ENCODE measurements around the gene ESR1. TPM values are rescaled to one million over a fixed set of nuclear protein-coding genes. Genes with fewer than 3 reads are reported as not detected.
A peak's percentile ranks its signal among the peaks of the same experiment; 100 is the strongest.

ESR1 gene
- under 0.01 TPM in 2 replicates for total RNA-seq

DNA sequence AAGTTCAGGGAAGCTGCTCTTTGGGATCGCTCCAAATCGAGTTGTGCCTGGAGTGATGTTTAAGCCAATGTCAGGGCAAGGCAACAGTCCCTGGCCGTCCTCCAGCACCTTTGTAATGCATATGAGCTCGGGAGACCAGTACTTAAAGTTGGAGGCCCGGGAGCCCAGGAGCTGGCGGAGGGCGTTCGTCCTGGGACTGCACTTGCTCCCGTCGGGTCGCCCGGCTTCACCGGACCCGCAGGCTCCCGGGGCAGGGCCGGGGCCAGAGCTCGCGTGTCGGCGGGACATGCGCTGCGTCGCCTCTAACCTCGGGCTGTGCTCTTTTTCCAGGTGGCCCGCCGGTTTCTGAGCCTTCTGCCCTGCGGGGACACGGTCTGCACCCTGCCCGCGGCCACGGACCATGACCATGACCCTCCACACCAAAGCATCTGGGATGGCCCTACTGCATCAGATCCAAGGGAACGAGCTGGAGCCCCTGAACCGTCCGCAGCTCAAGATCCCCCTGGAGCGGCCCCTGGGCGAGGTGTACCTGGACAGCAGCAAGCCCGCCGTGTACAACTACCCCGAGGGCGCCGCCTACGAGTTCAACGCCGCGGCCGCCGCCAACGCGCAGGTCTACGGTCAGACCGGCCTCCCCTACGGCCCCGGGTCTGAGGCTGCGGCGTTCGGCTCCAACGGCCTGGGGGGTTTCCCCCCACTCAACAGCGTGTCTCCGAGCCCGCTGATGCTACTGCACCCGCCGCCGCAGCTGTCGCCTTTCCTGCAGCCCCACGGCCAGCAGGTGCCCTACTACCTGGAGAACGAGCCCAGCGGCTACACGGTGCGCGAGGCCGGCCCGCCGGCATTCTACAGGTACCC is at the start of gene ESR1:
TSS of gene ESR1 (plus strand) at position 170 of the 858 bp plus-strand sequence. CDS start at position 401, 231 bp downstream.
- peak; percentile 8 for DNase-seq (ENCODE audit: low read depth)

DNA sequence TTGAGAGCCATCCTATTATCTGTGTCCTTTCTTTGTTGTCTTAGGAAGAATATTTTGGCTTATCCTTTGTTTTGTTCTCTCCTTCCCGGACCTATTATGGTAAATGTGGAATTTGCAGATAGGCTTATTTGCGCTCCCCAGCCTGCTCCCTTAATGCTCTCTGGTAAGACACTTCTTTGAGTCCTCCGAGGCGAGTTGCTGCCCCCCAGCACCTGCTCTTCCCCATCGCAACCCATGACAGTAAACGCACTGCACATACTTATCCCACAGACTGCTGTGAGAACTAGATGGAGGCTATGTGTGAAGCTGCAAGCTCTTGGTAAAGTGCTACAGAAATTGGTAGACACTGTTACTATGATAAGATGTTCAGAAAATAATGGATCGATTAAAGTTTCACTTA is 47.0 kb upstream of the ESR1 start:
- DNase-seq (ENCODE audit: low read depth), result no peak

DNA sequence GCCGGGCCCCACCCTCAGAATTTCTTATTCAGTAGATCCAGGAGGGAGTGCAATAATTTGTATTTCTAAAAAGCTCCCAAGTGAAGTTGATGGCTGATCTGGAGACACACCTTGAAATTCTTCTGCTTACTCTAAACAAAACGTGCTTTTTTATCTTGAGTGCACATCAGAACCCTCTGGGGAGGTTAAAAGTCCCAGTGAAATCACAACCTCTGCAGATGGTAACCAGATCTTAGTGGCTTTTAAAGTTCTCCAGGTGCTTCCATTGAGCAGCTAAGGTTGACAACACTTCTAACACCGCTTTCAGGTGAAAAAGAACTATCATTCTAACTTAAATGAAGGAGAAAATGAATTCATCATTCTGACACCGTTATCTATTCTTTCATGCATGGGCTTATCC is 45.6 kb upstream of the ESR1 start:
- DNase-seq (ENCODE audit: low read depth), result no peak

DNA sequence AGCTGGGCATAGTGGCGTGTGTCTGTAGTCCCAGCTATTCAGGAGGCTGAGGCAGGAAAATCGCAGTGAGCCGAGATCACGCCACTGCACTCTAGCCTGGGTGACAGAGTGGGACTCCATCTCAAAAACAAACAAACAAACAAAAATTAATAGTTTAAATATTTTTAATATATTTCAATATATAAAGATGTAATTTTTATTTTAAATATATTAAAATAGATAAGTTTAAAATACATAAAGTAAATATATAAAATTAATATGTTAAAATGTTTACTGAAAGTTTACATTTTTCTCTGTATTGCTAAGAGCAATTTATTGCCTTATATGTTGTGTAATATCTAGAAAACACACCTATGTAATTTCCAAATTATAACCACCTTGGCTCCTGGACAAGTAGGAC is 44.7 kb upstream of the ESR1 start:
- no peak for DNase-seq (ENCODE audit: low read depth)

DNA sequence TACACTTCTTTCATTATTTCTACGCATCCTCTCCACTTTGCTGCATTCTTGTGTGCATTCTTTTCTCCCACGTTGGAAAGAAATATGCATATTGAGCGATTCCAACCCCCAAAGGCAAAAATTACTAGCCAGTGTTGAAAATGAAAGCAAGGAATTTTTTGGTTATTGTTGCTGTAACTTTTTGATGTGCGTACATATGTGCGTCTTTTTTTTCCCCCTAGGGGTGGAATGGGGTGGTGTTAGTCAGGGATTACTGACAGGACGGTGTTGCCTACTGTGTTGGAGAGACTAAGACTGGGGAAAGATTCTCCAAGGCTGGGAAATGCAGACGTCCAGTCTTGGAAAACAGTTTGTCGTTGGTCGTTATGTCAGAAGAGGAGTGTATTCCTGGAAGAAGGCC is 44.2 kb upstream of the ESR1 start:
- DNase-seq (ENCODE audit: low read depth), result peak; percentile 10

DNA sequence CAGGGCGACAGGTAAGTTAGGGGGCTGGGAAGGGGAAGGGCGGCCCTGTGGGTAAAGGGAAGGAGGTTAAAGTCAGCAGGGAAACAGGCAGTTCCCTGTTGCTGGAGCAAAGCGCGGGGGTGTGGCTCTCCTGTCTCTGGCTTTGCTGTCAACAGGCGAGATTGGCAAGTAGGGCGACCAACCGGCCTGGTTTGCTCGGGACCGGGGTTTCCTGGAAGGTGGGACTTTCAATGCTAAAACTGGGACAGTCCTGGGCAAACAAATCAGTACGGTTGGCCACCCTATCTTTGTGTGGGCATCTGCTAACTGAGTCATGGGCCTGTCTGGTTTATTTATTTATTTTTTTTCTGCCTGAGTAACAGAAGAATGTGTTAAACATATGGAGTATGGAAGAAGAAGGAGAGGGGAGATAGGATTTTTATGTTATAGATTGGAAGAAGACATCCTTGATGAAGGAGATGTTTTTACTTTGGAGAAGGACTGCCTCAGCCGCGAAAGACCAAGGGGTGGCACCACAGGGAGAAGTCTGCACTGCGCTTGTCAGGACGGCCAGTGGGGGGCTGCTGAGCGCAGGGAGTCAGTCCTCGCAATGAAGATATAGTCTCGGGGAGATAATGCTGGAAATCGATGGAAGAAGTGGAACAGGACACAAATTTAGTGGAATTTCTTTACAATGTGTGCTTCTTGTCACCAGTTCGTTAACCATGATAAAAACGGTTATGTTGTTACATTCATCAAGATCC is 43.4 kb upstream of the ESR1 start:
- peak; percentile 76 for DNase-seq (ENCODE audit: low read depth)

DNA sequence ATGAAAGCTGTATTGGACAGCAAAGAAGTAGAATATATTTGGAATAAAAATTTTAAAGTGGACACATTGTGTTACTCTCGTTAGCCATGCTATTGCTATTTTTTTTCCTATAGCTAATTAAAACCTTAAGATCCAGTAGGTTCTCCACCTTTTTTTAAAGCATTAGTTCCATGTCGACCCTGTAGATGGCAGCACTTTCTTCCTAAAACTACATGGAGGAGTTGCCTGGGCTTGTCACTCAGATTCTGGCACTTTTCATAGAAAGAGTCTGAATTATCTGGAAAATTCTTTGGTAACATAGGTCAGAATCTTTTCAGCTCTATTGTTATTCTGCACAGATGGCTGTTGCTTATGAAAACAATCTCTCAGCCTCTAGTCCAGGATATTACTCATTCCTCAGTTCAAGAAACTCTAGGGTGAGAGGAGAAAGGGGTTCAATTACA is 42.0 kb upstream of the ESR1 start:
- peak; percentile 80 for DNase-seq (ENCODE audit: low read depth)

DNA sequence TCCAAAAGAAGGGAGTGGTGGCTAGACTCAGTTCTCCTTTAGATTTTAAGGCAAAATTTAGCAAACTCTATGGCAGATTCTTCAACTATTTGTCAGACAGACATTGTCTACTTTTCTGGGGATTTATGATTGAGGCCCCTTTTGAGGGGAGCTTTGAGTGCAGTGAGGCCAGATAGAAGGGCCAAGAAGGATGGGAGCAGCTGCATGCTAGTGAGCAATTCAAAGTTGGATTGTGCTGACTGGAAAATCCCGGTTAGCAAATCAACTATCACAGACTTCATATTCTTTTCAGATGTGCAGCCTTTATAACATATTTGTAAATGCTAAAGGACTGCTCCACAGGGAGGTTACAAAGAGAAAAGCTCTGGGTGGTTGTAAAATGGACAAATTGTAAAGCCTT is 35.0 kb upstream of the ESR1 start:
- no peak for DNase-seq (ENCODE audit: low read depth)

DNA sequence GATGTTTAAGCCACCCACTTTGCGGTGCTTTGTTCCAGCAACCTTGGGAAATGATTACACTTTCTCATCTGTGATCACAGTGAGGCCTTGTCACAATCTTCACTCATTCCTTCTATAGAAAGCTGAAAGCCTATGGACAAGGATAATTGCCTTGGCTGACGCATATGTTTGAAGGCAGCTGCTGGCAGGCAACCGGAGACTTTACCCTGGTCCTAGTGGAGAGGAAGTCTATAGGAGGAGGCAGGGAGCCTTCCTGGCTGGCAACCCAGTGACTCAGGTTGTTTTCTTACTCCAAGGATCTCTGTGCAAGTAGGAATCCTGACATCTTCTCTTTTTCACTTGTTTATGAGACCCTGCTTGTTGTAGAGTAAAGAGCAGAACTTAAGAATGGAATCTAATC is 34.1 kb upstream of the ESR1 start:
- no peak for DNase-seq (ENCODE audit: low read depth)

DNA sequence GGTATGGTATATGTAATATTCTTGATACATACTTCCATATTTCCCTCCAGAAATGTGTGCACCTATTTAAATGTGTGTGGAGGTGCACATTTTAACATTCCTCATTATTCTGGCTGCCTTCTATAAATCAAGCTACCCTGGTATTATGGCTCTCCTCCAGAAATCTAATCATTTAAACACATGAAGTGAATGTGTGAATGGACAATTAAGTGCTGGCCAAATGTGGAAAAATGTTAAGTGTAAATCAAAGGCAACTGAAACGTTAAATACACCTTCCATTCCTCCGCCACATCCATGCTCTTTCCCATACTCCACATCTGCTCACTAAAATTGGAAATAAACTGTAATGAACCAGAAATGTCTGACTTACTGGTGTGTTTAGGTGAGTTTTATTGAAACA is 24.9 kb upstream of the ESR1 start:
- DNase-seq (ENCODE audit: low read depth), result no peak

DNA sequence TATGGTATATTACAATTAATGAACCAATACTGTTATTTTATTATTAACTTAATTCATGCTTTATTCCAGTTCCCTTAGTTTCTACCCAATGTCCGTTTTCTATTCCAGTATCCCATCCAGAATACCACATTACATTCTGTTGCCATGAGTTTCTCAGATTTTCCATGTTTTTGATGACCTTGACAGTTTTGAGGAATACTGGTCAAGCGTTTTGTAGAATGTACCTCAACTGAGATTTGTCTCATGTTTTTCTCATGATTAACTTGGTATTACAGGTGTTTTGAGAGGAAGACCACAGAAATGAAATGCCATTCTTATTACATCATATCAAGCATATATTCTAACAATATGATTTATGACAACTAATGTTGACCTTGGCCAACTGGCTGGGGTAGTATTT is 23.8 kb upstream of the ESR1 start:
- no peak for DNase-seq (ENCODE audit: low read depth)

DNA sequence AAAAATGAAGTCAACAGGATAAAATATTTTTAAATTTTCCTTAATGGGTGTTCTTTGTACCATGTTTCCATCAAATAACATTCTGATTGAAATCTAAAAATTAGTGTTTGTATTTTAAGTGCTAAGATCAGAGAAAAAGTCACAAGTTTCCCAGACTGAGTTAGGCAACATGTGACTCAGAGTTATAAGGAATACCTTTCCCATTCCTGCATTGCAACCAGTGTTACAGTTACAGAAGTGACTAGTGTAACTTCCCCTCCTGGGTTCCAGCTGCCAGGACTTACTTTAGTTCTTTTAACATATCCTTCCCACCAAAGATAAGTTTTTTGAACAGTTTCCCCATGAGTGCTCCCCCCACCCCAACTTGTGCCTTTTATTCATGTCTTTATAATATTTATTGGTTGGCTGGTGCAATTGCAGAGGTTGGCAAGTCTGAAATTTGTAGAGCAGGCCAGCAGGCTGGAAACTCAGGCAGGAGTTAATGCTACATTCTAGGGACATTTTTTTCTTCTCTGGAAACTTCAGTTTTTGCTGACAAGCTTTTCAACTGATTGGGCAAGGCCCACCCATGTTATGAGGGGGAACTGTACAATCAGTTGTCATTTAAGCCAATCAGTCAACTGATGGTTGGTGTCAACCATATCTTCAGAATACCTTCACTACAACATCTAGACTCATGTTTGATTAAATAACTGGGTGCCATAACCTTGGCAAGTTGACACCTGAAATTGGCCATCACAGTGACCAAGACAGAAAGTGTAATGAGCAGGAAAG is 22.9 kb upstream of the ESR1 start:
- DNase-seq (ENCODE audit: low read depth), result peak; percentile 70

DNA sequence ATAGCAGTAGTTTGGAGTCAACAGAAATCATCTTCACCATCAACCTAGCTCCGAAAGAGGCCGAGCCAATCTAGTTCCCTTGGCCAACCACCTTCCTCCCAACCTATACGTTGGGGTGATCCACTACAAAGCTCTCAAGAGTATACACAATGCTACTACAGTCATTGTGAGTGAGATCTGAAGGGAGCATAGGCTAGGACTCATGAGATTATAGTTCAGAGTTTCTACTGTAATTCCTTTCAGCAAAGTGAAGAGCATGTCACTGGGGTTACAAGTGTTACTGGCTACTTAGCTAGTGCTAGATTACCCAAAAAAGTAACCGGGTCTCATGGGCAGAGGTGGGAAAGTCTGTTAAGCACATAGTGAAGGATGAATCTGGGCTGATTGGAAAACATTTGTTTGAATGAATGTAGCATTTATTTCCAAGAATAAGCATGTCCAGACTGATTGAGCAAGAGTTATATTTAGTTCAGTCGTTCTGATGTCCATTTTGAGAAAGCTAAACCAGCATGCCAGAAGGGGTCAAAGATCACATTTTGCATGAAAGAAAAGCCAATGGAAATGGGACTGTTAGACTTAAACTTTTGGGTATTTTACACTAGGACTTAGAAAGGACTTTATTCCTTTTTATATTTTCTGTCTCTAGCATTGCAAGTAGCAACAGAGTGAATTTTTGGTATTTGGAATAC is 10.5 kb upstream of the ESR1 start:
- DNase-seq (ENCODE audit: low read depth), result no peak

DNA sequence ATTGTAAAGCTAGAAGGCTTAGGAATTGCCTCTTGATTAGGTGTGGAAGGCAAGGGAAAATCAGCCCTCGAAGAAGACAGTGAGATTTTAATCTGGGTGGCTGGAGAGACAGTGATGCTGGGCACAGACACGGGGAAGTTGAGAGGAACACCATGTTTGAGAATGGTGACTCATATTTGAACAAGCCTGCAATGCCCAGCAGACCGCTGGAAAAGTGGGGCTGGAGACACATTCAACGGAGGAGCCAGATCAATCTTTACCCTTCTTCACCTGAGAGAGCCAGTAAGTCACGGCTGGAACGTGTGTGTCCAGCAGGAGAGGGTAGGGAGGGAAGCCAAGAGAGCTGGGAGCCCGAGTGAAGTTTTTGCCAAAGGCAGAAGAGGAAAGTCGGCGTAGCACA is 3.7 kb upstream of the ESR1 start:
- DNase-seq (ENCODE audit: low read depth), result no peak

DNA sequence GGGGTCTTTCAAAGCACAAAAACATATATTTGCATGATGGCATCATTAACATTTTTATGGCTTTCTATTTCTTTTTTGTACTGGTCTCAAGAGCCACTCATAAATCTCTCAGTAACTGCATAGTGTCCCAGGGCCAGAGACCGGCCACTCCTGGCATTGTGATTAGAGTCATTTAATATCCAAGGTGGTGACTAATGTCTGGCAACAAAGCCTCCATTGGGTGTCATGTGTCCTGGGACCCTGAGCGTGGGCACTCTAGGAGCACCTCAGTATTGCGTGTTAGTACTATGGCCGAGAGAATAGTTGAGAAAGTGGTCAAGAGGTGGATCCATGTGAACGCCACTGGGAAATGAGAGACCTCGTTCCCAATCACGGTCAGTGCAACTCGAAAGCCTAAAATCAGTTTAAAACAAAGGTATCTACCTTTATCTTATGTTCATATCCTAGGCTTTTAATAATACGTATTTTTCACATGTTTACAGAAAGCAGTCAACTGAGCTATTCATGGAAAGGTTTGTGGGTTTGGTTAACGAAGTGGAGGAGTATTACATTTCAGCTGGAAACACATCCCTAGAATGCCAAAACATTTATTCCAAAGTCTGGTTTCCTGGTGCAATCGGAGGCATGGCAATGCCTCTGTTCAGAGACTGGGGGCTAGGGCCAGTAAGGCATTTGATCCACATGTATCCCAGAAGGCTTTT is 2.7 kb upstream of the ESR1 start:
- DNase-seq (ENCODE audit: low read depth), result no peak

DNA sequence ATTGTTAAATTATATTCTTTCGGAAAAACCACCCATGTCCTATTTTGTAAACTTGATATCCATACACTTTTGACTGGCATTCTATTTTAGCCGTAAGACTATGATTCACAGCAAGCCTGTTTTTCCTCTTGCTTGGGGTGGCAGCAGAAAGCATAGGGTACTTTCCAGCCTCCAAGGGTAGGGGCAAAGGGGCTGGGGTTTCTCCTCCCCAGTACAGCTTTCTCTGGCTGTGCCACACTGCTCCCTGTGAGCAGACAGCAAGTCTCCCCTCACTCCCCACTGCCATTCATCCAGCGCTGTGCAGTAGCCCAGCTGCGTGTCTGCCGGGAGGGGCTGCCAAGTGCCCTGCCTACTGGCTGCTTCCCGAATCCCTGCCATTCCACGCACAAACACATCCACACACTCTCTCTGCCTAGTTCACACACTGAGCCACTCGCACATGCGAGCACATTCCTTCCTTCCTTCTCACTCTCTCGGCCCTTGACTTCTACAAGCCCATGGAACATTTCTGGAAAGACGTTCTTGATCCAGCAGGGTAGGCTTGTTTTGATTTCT is 2.1 kb upstream of the ESR1 start:
- DNase-seq (ENCODE audit: low read depth), result peak; percentile 2

DNA sequence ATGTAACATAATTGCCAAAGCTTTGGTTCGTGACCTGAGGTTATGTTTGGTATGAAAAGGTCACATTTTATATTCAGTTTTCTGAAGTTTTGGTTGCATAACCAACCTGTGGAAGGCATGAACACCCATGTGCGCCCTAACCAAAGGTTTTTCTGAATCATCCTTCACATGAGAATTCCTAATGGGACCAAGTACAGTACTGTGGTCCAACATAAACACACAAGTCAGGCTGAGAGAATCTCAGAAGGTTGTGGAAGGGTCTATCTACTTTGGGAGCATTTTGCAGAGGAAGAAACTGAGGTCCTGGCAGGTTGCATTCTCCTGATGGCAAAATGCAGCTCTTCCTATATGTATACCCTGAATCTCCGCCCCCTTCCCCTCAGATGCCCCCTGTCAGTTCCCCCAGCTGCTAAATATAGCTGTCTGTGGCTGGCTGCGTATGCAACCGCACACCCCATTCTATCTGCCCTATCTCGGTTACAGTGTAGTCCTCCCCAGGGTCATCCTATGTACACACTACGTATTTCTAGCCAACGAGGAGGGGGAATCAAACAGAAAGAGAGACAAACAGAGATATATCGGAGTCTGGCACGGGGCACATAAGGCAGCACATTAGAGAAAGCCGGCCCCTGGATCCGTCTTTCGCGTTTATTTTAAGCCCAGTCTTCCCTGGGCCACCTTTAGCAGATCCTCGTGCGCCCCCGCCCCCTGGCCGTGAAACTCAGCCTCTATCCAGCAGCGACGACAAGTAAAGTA is 547 bp upstream of the ESR1 start:
- no peak for DNase-seq (ENCODE audit: low read depth)

DNA sequence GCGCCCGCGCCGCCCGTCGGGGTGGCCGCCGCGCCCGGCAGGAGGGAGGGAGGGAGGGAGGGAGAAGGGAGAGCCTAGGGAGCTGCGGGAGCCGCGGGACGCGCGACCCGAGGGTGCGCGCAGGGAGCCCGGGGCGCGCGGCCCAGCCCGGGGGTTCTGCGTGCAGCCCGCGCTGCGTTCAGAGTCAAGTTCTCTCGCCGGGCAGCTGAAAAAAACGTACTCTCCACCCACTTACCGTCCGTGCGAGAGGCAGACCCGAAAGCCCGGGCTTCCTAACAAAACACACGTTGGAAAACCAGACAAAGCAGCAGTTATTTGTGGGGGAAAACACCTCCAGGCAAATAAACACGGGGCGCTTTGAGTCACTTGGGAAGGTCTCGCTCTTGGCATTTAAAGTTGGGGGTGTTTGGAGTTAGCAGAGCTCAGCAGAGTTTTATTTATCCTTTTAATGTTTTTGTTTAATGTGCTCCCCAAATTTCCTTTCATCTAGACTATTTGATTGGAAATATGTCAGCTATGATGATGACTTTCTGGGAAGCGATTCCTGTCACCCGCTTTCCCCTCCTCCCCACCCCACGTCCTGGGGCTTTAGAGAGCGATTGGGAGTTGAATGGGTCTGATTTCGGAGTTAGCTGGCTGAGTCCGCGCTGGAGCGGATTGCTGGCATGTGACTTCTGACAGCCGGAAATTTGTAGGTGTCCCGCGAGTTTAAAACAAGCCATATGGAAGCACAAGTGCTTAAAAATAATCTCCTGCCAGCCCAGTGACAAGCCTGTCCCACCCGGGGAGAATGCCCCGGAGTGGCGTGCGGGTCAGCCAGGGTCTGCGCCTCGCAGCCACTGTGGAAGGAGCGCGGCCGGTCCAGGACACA is 1.1 kb downstream of the ESR1 start:
- DNase-seq (ENCODE audit: low read depth), result no peak

DNA sequence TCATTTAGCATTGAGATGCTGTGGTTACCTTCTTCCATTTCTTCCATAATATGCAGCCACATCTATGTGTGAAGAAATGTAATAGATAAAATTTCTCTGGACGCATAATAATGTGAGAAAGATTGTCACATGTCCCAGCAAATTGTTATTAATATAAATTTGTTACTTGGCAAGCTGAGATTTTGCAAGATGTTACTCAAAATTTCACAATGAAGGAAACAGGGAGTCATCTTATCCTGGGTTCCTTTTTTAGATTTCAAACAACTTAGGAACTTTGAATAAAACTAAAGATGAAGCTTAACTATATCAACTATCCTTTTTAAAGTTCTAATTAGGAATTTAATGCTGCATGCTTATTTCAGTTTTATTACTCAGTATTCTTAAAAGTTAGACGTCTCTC is 3.6 kb downstream of the ESR1 start:
- DNase-seq (ENCODE audit: low read depth), result no peak

Measured in renal cortical epithelial cell (primary cell).